CD4-positive, alpha-beta T cell treated with Interleukin-2 at 100 ng/mL for 4 hours (primary cell): ENCODE data around the gene LHX3.

Source experiments
- DNase-seq: peaks from one replicate; pipeline ENCODE4 v3.0.0-alpha.2; 2020; ENCODE audit warnings: low spot score

LHX3 gene

DNA sequence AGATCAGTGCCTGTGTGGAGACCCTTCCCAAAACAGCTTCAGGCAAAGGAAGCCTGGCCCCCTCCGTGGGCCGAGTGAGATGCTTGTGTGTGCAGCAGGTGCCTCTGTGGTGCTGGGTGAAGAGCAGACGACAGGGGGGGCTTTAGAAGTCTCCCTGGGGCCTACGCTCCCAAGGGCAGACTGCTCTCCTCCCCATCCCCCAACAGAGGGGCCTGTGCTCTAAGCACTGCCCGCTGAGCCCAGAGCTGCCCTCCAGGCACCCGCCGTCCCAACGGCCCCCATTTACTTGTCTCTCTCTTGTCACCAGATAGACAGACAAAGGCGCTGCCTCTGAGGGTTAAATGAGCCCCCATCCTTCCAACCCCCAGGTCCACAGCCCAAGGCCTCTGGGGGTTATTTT, 2.7 kb upstream of the LHX3 start:
- DNase-seq, result no peak

- no peak for DNase-seq
These were observed 1.8 kb upstream of the LHX3 start for GRCh38 chr9:136206602-136207275.

- no peak for DNase-seq
These were observed 722 bp upstream of the LHX3 start for GRCh38 chr9:136205707-136205992.

GRCh38 chr9:136204145-136204805, 653 bp downstream of the LHX3 start:
- DNase-seq, result no peak

DNA sequence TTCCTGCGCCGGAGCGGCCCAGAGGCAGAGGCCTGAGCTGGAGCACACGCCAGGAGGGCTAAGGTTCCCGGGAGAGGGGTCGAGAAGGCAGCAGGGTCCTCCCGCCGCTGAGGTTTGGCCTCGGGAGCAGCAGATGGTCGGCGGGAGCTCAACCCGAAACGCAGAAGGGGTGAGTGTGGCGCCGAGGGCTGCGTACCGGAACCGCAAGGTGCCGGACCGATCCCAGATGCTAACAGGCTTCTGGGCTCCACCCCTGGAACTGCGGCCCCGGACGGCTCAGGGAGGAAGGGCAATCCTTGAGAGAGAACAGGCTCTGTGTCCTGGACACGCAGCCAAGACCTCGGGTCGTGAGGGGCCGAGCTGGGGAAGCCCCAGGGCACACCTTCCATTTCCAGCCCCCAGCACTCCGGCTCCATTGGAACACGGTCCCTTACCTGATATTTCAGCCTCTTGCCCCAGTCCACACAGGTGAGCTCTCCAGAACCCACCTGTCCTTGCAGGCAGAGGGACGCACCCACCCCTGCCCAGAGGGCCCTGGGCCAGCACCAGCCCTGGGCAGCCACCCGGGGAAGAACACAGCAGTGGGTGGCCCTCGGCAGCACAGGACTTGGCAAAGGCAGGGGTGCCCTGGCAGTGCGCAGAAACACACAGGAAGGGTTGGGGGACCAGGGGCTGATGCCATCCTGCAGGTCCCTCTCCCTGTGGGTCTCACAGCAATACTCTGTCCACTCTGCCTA, 1.4 kb downstream of the LHX3 start:
- DNase-seq, result no peak

GRCh38 chr9:136202454-136203407, 2.2 kb downstream of the LHX3 start:
- no peak for DNase-seq

GRCh38 chr9:136201609-136202453, 3.1 kb downstream of the LHX3 start:
- DNase-seq, result no peak

DNA sequence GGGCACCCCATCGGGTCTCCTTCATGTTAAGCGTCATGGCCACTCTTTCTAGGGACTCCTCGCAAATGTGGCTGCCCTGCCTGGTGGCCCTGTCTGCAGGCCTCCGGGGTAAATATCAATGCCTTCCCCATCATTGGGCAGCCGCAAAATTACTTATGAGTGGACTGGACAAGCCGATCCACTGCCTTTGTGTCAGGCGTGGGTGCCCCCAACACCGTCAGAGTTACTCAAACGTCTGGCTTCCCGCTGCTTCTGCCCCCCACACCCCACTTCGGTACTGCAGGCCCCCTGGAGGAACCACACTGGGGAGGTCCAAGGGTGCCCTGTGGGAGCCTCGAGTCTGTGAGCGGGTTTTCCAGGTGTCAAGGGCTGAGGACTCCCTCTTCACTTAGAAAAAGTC, 3.8 kb downstream of the LHX3 start:
- no peak for DNase-seq

GRCh38 chr9:136200424-136200823, 4.5 kb downstream of the LHX3 start:
- no peak for DNase-seq

GRCh38 chr9:136199391-136200288, 5.3 kb downstream of the LHX3 start:
- DNase-seq, result no peak

GRCh38 chr9:136198605-136199083, 6.3 kb downstream of the LHX3 start:
- DNase-seq, result no peak

GRCh38 chr9:136197930-136198604, 6.9 kb downstream of the LHX3 start:
- no peak for DNase-seq

- DNase-seq, result no peak
These were observed 7.6 kb downstream of the LHX3 start for GRCh38 chr9:136197084-136197875.

- DNase-seq, result no peak
These were observed 8.4 kb downstream of the LHX3 start for GRCh38 chr9:136196404-136197083.

DNA sequence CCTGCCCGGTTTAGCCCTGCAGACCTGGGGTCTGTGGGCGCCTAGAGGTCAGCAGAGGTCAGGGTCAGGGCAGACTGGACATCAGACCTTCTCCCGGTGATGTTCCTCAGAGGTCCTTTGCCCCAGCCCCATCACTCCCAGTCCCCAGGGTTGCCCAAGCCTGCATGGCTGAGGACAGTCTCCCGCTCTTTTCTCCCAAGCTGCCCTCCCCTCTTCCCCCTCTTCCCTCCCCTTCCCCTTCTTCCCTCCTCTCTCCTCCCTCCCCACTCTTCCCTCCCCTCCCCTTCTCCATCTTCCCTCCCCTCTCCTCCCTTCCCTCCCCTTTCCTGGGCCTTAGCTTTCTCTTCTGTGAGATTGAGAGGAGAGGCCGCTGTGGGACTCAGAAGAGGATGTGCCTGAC, 10.4 kb downstream of the LHX3 start:
- DNase-seq, result no peak

DNA sequence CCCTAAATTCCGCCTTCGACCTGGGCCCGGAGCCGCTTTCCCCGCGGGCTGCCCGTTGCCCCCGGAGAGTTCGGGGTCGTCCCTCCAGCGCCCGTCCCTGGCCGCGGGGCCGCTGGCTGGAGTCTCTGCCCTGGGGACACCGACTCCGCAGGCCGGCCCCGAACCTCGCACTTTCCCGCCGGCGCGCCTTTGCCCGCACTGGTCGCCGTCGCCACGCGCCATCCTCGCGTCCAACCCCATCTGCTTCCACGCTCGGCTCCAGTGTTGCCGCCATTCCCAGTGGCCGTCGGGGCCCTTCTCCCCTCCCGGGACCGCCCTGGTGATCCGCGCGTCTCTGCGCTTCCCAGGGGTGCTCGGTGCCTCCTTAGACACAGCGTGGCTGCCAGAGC, 11.0 kb downstream of the LHX3 start:
- no peak for DNase-seq

GRCh38 chr9:136193127-136193890, 11.6 kb downstream of the LHX3 start:
- DNase-seq, result no peak
